HCT116 (cell line): ENCODE measurements around the gene SGCB. TPM values are rescaled to one million over a fixed set of nuclear protein-coding genes. Genes with fewer than 3 reads are reported as not detected.

Experiments
- ATAC-seq: fragments of 200-7000 bp; cut with Tn5 transposase; 2 replicates; pipeline ENCODE4 v1.9.1; 2020; ENCODE audit warnings: mild to moderate bottlenecking, moderate library complexity
- BruUV-seq: library from RNA; stranded (reverse); fragments of 400-500 nt; replicated peaks from 2 replicates; lab custom pipeline; 2021; lab: Mats Ljungman, UMichigan
- CTCF ChIA-PET: fragments of 300-600 bp; sonication (Branson Sonifier 250); formaldehyde crosslinking; loops from one replicate; lab custom pipeline; 2021; ENCODE audit warnings: antibody characterized with exemption; lab: Charles Lee
- POLR2A ChIA-PET: fragments of 300-600, 350-600 bp; sonication (Branson Sonifier 250); formaldehyde crosslinking; loops from one replicate; lab custom pipeline; 2021; ENCODE audit warnings: antibody characterized with exemption; lab: Charles Lee
- RAD21 ChIA-PET, 2 experiments: fragments of 300-600 bp; sonication (Branson Sonifier 250); formaldehyde crosslinking; loops; one replicate each; lab custom pipeline; 2023; ENCODE audit warnings: low total read pairs in 2 of 2; ENCODE audit not compliant: uncharacterized antibody in 2 of 2, unreplicated experiment in 2 of 2, low non-redundant PET in 1 of 2; lab: Charles Lee
- DNase-seq: peaks from one replicate; pipeline ENCODE4 v3.0.0-alpha.2; 2010; ENCODE audit warnings: low read depth, low spot score
- H2AFZ ChIP-seq: fragments of 200-600 bp; shearing (Covaris generic), sonication (generic); 2 replicates; pipeline ENCODE4 v1.6.1; 2017; ENCODE audit warnings: low read depth, mixed run types, mixed read lengths, antibody characterized with exemption, low read length; ENCODE audit not compliant: poor library complexity, severe bottlenecking
- H3K27ac ChIP-seq: 2 replicates; pipeline ENCODE4 v1.5.1; 2012; ENCODE audit warnings: low read depth, low read length
- H3K27me3 ChIP-seq: fragments of 200-600 bp; sonication (generic); 2 replicates; pipeline ENCODE4 v1.6.1; 2016; ENCODE audit warnings: mixed run types, low read length, mixed read lengths; ENCODE audit not compliant: insufficient read depth
- H3K36me3 ChIP-seq, 2 experiments: fragments of 200-500 bp in 1 of 2; fragments of 200-600 bp in 1 of 2; sonication (Bioruptor generic) in 1 of 2; sonication (generic) in 1 of 2; 2 replicates each; pipeline versions ENCODE4 v1.5.1 to v1.6.1; 2014 to 2016; ENCODE audit warnings: low read length in 2 of 2, inconsistent platforms in 1 of 2, mixed read lengths in 1 of 2, mixed run types in 1 of 2; ENCODE audit not compliant: insufficient read depth in 2 of 2, control insufficient read depth in 1 of 2
- H3K4me1 ChIP-seq, 2 experiments: fragments of 200-600 bp in 1 of 2; sonication (generic) in 1 of 2; 2 replicates each; pipeline versions ENCODE4 v1.5.1 to v1.6.1; 2012 to 2017; ENCODE audit warnings: low read length in 2 of 2, inconsistent platforms in 1 of 2, mild to moderate bottlenecking in 1 of 2, mixed read lengths in 1 of 2, mixed run types in 1 of 2, moderate library complexity in 1 of 2; ENCODE audit not compliant: insufficient read depth in 2 of 2, control insufficient read depth in 1 of 2
- H3K4me2 ChIP-seq: fragments of 200-600 bp; sonication (generic); 2 replicates; pipeline ENCODE4 v1.6.1; 2017; ENCODE audit warnings: mixed run types, low read length, mixed read lengths
- H3K4me3 ChIP-seq, 2 experiments: fragments of 200-600 bp in 1 of 2; sonication (generic) in 1 of 2; replicated peaks in 1 of 2; 2 replicates each; pipeline ENCODE4 v1.5.1; 2011 to 2016; ENCODE audit warnings: low read length in 2 of 2, control low read depth in 1 of 2, low read depth in 1 of 2, mild to moderate bottlenecking in 1 of 2, mixed read lengths in 1 of 2, mixed run types in 1 of 2
- H3K79me2 ChIP-seq: fragments of 200-600 bp; sonication (generic); 2 replicates; pipeline ENCODE4 v1.6.1; 2017; ENCODE audit warnings: mild to moderate bottlenecking, mixed run types, low read length, moderate library complexity, mixed read lengths; ENCODE audit not compliant: insufficient read depth
- H3K9ac ChIP-seq: fragments of 200-600 bp; sonication (generic); 2 replicates; pipeline ENCODE4 v1.6.1; 2016; ENCODE audit warnings: low read length, mixed read lengths
- H3K9me2 ChIP-seq: fragments of 200-600 bp; sonication (generic), shearing (Covaris generic); 2 replicates; pipeline ENCODE4 v1.6.1; 2017; ENCODE audit warnings: mixed run types, mild to moderate bottlenecking, moderate library complexity; ENCODE audit not compliant: insufficient read depth
- H3K9me3 ChIP-seq, 2 experiments: fragments of 200-500 bp in 1 of 2; fragments of 200-600 bp in 1 of 2; sonication (Bioruptor generic) in 1 of 2; sonication (generic) in 1 of 2; 2 replicates each; pipeline ENCODE4 v1.6.1; 2014 to 2017; ENCODE audit warnings: low read length in 2 of 2, mixed read lengths in 2 of 2, inconsistent platforms in 1 of 2, low read depth in 1 of 2, mild to moderate bottlenecking in 1 of 2, mixed run types in 1 of 2, moderate library complexity in 1 of 2; ENCODE audit not compliant: control insufficient read depth in 1 of 2, insufficient read depth in 1 of 2
- H4K20me1 ChIP-seq: fragments of 200-600 bp; sonication (generic), shearing (Covaris generic); 2 replicates; pipeline ENCODE4 v1.6.1; 2017; ENCODE audit warnings: mixed run types, mild to moderate bottlenecking, moderate library complexity; ENCODE audit not compliant: insufficient read depth
- CBX3 ChIP-seq: IDR thresholded peaks from 2 replicates; pipeline ENCODE4 v1.6.1; 2012; ENCODE audit warnings: low read depth
- CTCF ChIP-seq, 3 experiments: fragments of 200-600 bp in 1 of 3; sonication (generic) in 1 of 3; IDR thresholded peaks in 2 of 3; conservative IDR thresholded peaks in 1 of 3; 2 replicates each; pipeline ENCODE4 v1.5.1; 2012 to 2017; ENCODE audit warnings: low read depth in 2 of 3, low read length in 2 of 3, antibody characterized with exemption in 1 of 3, borderline replicate concordance in 1 of 3, control low read depth in 1 of 3, mild to moderate bottlenecking in 1 of 3, mixed read lengths in 1 of 3, mixed run types in 1 of 3, moderate library complexity in 1 of 3; ENCODE audit not compliant: insufficient read depth in 1 of 3
- EGR1 ChIP-seq: IDR thresholded peaks from 2 replicates; pipeline ENCODE4 v1.6.1; 2012; ENCODE audit warnings: low read depth
- EZH2 ChIP-seq: fragments of 200-600 bp; sonication (generic); IDR thresholded peaks from 2 replicates; pipeline ENCODE4 v1.6.1; 2017; ENCODE audit warnings: antibody characterized with exemption, mixed run types
- EZH2phosphoT487 ChIP-seq: fragments of 200-600 bp; IDR thresholded peaks from 2 replicates; pipeline ENCODE4 v1.6.1; 2018; ENCODE audit warnings: antibody characterized with exemption, borderline replicate concordance
- FOSL1 ChIP-seq: IDR thresholded peaks from 2 replicates; pipeline ENCODE4 v1.6.1; 2012; ENCODE audit warnings: low read depth
- MAX ChIP-seq: IDR thresholded peaks from 2 replicates; pipeline ENCODE4 v1.6.1; 2012
- POLR2A ChIP-seq: IDR thresholded peaks from 2 replicates; pipeline ENCODE4 v1.7.0; 2011; ENCODE audit warnings: borderline replicate concordance; ENCODE audit not compliant: insufficient read depth, insufficient read length; ENCODE audit errors: extremely low read depth
- SIN3A ChIP-seq: IDR thresholded peaks from 2 replicates; pipeline ENCODE4 v1.6.1; 2012; ENCODE audit warnings: low read depth
- SRF ChIP-seq: IDR thresholded peaks from 2 replicates; pipeline ENCODE4 v1.6.1; 2012; ENCODE audit warnings: low read depth
- YY1 ChIP-seq: IDR thresholded peaks from 2 replicates; pipeline ENCODE4 v1.6.1; 2011; ENCODE audit warnings: low read length, low read depth, moderate library complexity, mild to moderate bottlenecking; ENCODE audit not compliant: insufficient replicate concordance; ENCODE audit errors: extremely low read depth
- ZBTB33 ChIP-seq: IDR thresholded peaks from 2 replicates; pipeline ENCODE4 v1.6.1; 2011; ENCODE audit warnings: mild to moderate bottlenecking, low read length, moderate library complexity; ENCODE audit not compliant: insufficient replicate concordance; ENCODE audit errors: extremely low read depth
- ZFX ChIP-seq: fragments of 450-650 bp; IDR thresholded peaks from 2 replicates; pipeline ENCODE4 v1.6.1; 2017
- ZNF274 ChIP-seq: fragments of 200-500 bp; sonication (Bioruptor generic); IDR thresholded peaks from 2 replicates; pipeline ENCODE4 v1.6.1; 2014; ENCODE audit warnings: mild to moderate bottlenecking, low read depth, low read length, inconsistent platforms
- intact Hi-C: fragments of 100-400 bp; cut with micrococcal nuclease; formaldehyde crosslinking; loops from 2 replicates; pipeline ENCODE4 v1.10.0; 2022
- total RNA-seq: library from RNA; stranded (reverse); gene quantifications from one replicate; pipeline ENCODE4 v1.2.1, GENCODE V29; 2021; ENCODE audit not compliant: unreplicated experiment

Gene SGCB
- total RNA-seq, 1 experiment from 2014 or later, result 18.3 TPM

- Histone ChIP-seq H3K27me3 (no peaks in the 10 kb centered on the region), H3K4me2 (no peak overlapping the region), H3K4me1 (no peaks in the 10 kb centered on the region), H3K79me2 (no peaks in the 10 kb centered on the region), H3K9me2 (no peaks in the 10 kb centered on the region), H3K9ac (no peak overlapping the region), H3K36me3 (no peaks in the 10 kb centered on the region), H3K9me3 (no peaks in the 10 kb centered on the region), H2AFZ (no peak overlapping the region), H4K20me1 (no peaks in the 10 kb centered on the region), H3K4me3 (no peak overlapping the region), H3K27ac (no peak overlapping the region)
- no peak for DNase-seq
- ATAC-seq, result no peak
- RAD21 ChIA-PET, result no interaction called here
- TF ChIP-seq CTCF (IDR thresholded peaks at IDR 0.05 in 2 of 3, conservative IDR thresholded peaks at IDR 0.05 in 1 of 3; ENCODE audit: borderline replicate concordance in 1 of 3, insufficient read depth in 1 of 3, low read depth in 2 of 3, low read length in 2 of 3), result no peak
- TF ChIP-seq ZFX, result no peak
- TF ChIP-seq POLR2A, result no peak
- TF ChIP-seq FOSL1, result no peak
- no peak for TF ChIP-seq SRF
- no peak for TF ChIP-seq ZNF274
- intact Hi-C loops, result no loop called here
- CTCF ChIA-PET, result no interaction called here
- no TSS peak for BruUV-seq
- POLR2A ChIA-PET, result no interaction called here
Measured at GRCh38 chr4:52005604-52006273, 32.4 kb downstream of the SGCB start.

GRCh38 chr4:52004414-52004813 lies 33.7 kb downstream of the SGCB start:
- H3K4me3 ChIP-seq, result no peak overlapping the region
- CTCF ChIA-PET, result no interaction called here
- POLR2A ChIA-PET, result no interaction called here
- no peak for DNase-seq
- intact Hi-C loops, result no loop called here
- TF ChIP-seq EZH2phosphoT487 (no peak), MAX (no peak), CBX3 (no peak), SIN3A (no peak), YY1 (no peak), ZFX (no peak), POLR2A (no peak), EZH2 (no peak), EGR1 (no peak), ZBTB33 (no peak)
- TF ChIP-seq, all 23 proteins: peak for 0
- no peak overlapping the region for H3K4me2 ChIP-seq
- no peaks in the 10 kb centered on the region for H3K9me3 ChIP-seq
- H3K9me2 ChIP-seq, result no peaks in the 10 kb centered on the region
- no peaks in the 10 kb centered on the region for H4K20me1 ChIP-seq
- no peak overlapping the region for H3K27ac ChIP-seq
- no peak for ATAC-seq
- H3K36me3 ChIP-seq, result no peaks in the 10 kb centered on the region
- no peak overlapping the region for H2AFZ ChIP-seq
- H3K79me2 ChIP-seq, result no peaks in the 10 kb centered on the region
- H3K27me3 ChIP-seq, result no peaks in the 10 kb centered on the region
- no peak overlapping the region for H3K9ac ChIP-seq
- no TSS peak for BruUV-seq
- H3K4me1 ChIP-seq, result no peaks in the 10 kb centered on the region
- RAD21 ChIA-PET, result no interaction called here
